GM21367 (cell line): ENCODE measurements around the gene TAS2R31.

ENCODE experiments used
- ATAC-seq: cut with Tn5 transposase; IDR thresholded peaks from one replicate; pipeline ENCODE4 v1.9.1; 2021; ENCODE audit not compliant: unreplicated experiment

Gene TAS2R31

DNA sequence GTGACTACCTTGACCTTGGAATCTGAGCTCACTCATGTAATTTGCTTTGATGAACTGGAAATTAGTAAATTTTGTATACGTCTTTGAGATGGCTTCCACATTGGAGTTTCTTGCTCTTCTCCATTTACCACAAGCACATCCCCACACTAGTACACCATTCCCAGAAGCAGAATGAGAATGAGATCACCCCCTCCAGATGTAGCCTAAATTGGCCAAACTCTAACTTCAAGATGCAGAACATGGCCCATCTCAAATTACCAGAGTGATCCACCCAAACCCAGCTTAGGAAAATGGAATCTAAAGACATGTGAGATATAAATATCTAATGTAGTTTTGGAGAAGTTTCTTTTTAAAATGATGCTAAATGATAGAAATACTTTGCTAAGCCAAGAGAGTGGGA lies 23.6 kb downstream of the TAS2R31 start:
- no peak for ATAC-seq

DNA sequence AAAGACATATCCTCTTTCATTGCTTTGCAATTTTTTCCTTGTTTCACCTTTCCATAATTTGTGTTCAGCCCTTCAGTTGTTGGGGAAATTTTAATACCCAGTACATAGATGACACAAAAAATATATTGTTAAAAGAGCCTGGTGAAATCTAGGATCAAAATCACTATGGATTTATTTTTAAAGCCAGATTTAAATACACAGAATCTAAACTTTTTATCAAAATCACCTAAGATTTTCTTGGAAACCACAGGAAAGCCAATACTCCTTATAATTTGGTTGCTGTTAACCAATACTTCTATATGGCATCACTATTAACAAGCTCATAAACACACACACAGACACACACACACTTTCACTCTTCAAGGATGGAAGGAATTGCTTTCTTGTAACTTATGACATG lies 33.0 kb downstream of the TAS2R31 start, which contains the start of gene TAS2R20:
Gene TAS2R20 (minus strand): TSS at position 101 of the 400 bp plus-strand sequence. CDS start 429 bp downstream, outside the sequence.
- ATAC-seq, result no peak

DNA sequence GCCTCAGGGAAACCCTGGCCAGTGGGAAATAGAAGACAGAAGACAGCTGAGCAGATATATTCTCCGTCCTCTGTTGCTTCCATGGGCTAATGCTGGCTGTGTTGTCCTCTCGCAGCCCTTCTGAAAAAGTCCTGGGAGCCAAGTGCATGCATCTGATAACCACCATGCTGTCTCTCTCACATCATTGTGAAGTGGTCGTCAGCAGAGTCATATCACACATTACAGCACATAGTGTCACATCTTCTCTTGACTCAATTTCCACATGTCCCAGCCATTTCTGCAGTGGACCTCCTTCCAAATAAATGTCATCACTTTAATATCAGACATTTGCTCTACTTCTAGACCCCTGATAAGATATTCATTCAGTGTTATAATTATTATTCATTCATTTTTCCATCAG lies 36.9 kb downstream of the TAS2R31 start:
- no peak for ATAC-seq

DNA sequence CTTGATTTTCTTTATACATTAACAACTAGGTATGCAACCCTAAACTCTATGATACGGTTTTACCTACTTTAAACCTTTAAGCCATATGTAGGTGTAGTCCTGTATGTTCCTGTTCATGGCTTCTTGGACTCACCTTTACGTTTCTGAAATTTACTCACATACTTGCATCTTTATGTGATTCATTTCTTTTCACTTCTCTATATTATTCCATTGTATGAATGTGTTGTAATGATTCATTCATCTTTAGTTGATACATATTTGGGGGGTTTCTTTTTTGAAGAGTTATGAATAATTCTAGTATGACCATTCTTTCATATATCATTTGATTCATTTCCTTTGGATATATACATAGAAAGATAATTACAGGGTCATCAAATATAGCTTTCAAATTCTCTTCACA lies 42.1 kb downstream of the TAS2R31 start:
- ATAC-seq, result no peak

DNA sequence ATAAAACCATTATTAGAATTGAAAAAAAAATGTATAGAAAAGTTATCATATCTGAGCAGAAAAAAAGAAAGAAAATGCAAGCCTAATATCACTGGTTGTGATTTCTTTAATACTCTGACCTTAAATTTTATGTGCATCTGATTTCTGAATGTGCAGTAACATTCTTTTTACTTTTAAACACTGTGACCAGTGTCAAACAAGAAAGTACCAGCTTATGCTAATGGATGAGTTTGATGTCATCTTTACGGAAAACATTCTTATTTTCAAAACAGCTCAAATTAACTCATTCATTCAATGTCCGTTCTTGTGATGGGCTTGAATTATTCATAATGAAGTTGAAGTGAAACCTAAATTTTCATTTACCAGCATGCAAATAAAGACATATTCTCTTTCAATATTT lies 44.4 kb downstream of the TAS2R31 start, which contains the start of gene TAS2R50:
Gene TAS2R50 (minus strand): TSS at position 101 of the 400 bp plus-strand sequence. CDS start 52 bp downstream, at position 49.
- ATAC-seq, result no peak

DNA sequence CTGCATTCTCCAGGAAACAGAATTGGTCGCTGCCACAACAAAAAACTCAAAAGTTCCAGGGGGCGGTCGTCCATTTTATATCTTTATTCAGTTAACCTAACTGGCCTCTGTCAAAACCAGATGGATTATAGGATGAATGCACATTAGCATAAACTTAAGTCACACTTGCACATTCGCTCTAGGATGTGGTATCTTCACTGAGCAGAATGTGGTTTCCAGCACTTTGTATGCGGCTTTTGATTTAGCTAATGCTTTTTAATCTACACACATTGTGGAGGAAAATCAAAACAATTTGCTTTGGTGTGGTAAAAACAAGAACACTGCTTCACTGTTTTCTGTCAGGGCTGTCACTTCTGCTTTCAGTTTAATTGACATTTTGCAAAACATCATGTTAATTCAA lies 49.0 kb downstream of the TAS2R31 start:
- no peak for ATAC-seq
